K562 (cell line): Measurements from ENCODE around the gene SH3BGRL3. TPM values are rescaled to one million over a fixed set of nuclear protein-coding genes. Genes with fewer than 3 reads are reported as not detected.

Source experiments
- ARID2 ChIP-seq: fragments of 450-650 bp; IDR thresholded peaks from 2 replicates; pipeline ENCODE4 v1.6.1; 2017; ENCODE audit warnings: antibody characterized with exemption, mild to moderate bottlenecking
- ATF1 ChIP-seq, 2 experiments: fragments of 450-650 bp in 1 of 2; IDR thresholded peaks; 2 replicates each; pipeline ENCODE4 v1.6.1; 2016; ENCODE audit warnings: missing compliant biosample characterization in 1 of 2, missing genetic modification characterization in 1 of 2
- CCNT2 ChIP-seq: IDR thresholded peaks from 2 replicates; pipeline ENCODE4 v1.6.1; 2011; ENCODE audit warnings: borderline replicate concordance, low read depth, mild to moderate bottlenecking, moderate library complexity, mixed read lengths, low read length; ENCODE audit not compliant: insufficient read length; ENCODE audit errors: extremely low read depth
- NFIX ChIP-seq: fragments of 250-450 bp; sonication (Bioruptor Pico); IDR thresholded peaks from 2 replicates; pipeline ENCODE4 v1.4.0; 2020; ENCODE audit warnings: low read depth, mild to moderate bottlenecking, moderate library complexity
- RBM14 ChIP-seq: fragments of 200-400 bp; formaldehyde crosslinking; IDR thresholded peaks from 2 replicates; pipeline ENCODE4 v1.6.1; 2018; ENCODE audit warnings: low read depth, mild to moderate bottlenecking, low read length, moderate library complexity, borderline replicate concordance; ENCODE audit not compliant: insufficient read depth
- RBM15 ChIP-seq: fragments of 200-400 bp; formaldehyde crosslinking; IDR thresholded peaks from 2 replicates; pipeline ENCODE4 v1.6.1; 2018; ENCODE audit warnings: mild to moderate bottlenecking, low read length, moderate library complexity; ENCODE audit not compliant: insufficient read depth
- SAP30 ChIP-seq: fragments of 200-600 bp; sonication (generic); IDR thresholded peaks from 2 replicates; pipeline ENCODE4 v1.6.1; 2012; ENCODE audit warnings: borderline replicate concordance, low read depth, mild to moderate bottlenecking, moderate library complexity, low read length, control low read depth, inconsistent platforms; ENCODE audit not compliant: insufficient read depth, poor library complexity, severe bottlenecking
- SETDB1 ChIP-seq: IDR thresholded peaks from one replicate; pipeline ENCODE4 v1.6.1; 2012; ENCODE audit warnings: low read length, control low read depth, inconsistent platforms
- SRSF7 ChIP-seq: fragments of 200-400 bp; formaldehyde crosslinking; optimal IDR thresholded peaks from 2 replicates; pipeline ENCODE3; 2017; ENCODE audit warnings: mild to moderate bottlenecking, low read depth, low read length
- ZNF444 ChIP-seq: fragments of 250-450 bp; sonication (Bioruptor Pico); IDR thresholded peaks from 2 replicates; pipeline ENCODE4 v1.4.0; 2020; ENCODE audit warnings: mild to moderate bottlenecking, moderate library complexity
- polyA plus RNA-seq, 8 experiments: library from polyadenylated mRNA; depleted of rRNA in 4 of 8; stranded (reverse) in 5 of 8; unstranded in 3 of 8; fragments of >200 nt; fragmentation: Nextera tagmentation in 2 of 8; fragmentation: Illumina TruSeq in 1 of 8; extraction: Ambion mirVana in 2 of 8; extraction: Trizol in 1 of 8; gene quantifications; 2 replicates each; pipeline versions ENCODE4 v1.2.1 to v1.2.3, GENCODE V29; 2011 to 2014; ENCODE audit warnings: inconsistent platforms in 1 of 8, missing spikeins in 1 of 8
- total RNA-seq, 7 experiments: library from RNA; depleted of rRNA in 6 of 7; stranded (reverse); fragments of >200 nt in 6 of 7; fragmentation: Illumina TruSeq in 2 of 7; extraction: Trizol in 2 of 7; gene quantifications; 2 replicates each; pipeline versions ENCODE4 v1.2.1 to v1.2.3, GENCODE V29; 2011 to 2021; ENCODE audit warnings: low replicate concordance in 1 of 7
- TF ChIP-seq, protein P1 (sequence below): fragments of 250-450 bp; sonication (Bioruptor Pico); IDR thresholded peaks from 2 replicates; pipeline ENCODE4 v1.5.0; 2022; ENCODE audit warnings: mild to moderate bottlenecking
- TF ChIP-seq, protein P2 (sequence below): fragments of 450-650 bp; IDR thresholded peaks from 2 replicates; pipeline ENCODE4 v1.6.1; 2016; ENCODE audit warnings: low read depth, mild to moderate bottlenecking, moderate library complexity
- TF ChIP-seq, protein P3 (sequence below), 2 experiments: fragments of 450-650 bp in 1 of 2; sonication (generic) in 1 of 2; formaldehyde crosslinking in 1 of 2; IDR thresholded peaks; 2 replicates each; pipeline versions ENCODE4 v1.7.1 to v1.9.0; 2016 to 2022; ENCODE audit warnings: inconsistent platforms in 1 of 2, mild to moderate bottlenecking in 1 of 2, missing genetic modification reagents in 1 of 2

Gene SH3BGRL3
- total and polyA plus RNA-seq, 9 of the 15 experiments (the other 6 are each of a cell fraction or from before 2014, with no cell fraction given): 30.3 to 140 (median 54.2) TPM

DNA sequence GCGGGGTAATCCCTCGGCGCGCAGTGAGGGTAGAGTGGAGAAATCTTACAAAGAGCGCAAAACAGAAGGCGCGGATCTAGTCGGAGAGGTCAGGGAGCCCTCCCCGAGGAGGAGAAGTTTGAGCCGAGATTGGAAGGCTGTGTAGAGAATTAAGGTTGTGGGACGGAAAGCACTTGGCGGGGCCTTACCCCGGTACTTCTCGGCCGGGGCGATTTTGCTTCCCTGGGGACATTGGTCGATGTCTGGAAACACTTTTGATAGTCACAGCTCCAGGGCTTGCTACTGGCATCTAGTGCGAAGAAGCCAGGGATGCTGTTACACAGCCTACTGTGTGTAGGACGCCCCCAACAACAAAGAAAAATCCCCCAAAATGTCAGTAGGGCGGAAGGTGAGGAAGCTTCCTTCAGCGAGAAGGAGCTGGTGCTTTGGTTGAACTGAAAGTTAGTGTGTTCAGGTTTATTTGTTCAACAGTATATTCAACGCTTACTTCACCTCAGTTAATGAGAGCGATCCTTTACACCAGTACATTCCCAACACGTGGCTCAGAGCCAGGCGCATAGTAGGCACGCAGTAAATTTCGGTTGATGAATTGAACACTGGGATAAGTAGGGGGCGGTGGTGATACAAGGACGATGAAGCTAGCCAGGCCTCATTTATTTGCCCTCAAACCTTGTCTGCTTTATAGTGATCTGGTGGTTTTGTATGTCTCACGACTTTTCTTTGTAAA, 45.1 kb upstream of the SH3BGRL3 start (continued):
- TF ChIP-seq SAP30 (no peak), SETDB1 (no peak), ATF1 (CRISPR knock-in tag; IDR thresholded peaks at IDR 0.05) (no peak), ATF1 (tag; IDR thresholded peaks at IDR 0.05) (no peak), SRSF7 (no peak), CCNT2 (no peak), NFIX (CRISPR knock-in tag) (no peak), ZNF444 (no peak), ARID2 (no peak), RBM14 (no peak), RBM15 (no peak)
- TF ChIP-seq, protein P1, sequence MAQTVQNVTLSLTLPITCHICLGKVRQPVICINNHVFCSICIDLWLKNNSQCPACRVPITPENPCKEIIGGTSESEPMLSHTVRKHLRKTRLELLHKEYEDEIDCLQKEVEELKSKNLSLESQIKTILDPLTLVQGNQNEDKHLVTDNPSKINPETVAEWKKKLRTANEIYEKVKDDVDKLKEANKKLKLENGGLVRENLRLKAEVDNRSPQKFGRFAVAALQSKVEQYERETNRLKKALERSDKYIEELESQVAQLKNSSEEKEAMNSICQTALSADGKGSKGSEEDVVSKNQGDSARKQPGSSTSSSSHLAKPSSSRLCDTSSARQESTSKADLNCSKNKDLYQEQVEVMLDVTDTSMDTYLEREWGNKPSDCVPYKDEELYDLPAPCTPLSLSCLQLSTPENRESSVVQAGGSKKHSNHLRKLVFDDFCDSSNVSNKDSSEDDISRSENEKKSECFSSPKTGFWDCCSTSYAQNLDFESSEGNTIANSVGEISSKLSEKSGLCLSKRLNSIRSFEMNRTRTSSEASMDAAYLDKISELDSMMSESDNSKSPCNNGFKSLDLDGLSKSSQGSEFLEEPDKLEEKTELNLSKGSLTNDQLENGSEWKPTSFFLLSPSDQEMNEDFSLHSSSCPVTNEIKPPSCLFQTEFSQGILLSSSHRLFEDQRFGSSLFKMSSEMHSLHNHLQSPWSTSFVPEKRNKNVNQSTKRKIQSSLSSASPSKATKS (CRISPR knock-in tag): no peak
- TF ChIP-seq, protein P2, sequence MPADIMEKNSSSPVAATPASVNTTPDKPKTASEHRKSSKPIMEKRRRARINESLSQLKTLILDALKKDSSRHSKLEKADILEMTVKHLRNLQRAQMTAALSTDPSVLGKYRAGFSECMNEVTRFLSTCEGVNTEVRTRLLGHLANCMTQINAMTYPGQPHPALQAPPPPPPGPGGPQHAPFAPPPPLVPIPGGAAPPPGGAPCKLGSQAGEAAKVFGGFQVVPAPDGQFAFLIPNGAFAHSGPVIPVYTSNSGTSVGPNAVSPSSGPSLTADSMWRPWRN: no peak
- TF ChIP-seq, protein P3, sequence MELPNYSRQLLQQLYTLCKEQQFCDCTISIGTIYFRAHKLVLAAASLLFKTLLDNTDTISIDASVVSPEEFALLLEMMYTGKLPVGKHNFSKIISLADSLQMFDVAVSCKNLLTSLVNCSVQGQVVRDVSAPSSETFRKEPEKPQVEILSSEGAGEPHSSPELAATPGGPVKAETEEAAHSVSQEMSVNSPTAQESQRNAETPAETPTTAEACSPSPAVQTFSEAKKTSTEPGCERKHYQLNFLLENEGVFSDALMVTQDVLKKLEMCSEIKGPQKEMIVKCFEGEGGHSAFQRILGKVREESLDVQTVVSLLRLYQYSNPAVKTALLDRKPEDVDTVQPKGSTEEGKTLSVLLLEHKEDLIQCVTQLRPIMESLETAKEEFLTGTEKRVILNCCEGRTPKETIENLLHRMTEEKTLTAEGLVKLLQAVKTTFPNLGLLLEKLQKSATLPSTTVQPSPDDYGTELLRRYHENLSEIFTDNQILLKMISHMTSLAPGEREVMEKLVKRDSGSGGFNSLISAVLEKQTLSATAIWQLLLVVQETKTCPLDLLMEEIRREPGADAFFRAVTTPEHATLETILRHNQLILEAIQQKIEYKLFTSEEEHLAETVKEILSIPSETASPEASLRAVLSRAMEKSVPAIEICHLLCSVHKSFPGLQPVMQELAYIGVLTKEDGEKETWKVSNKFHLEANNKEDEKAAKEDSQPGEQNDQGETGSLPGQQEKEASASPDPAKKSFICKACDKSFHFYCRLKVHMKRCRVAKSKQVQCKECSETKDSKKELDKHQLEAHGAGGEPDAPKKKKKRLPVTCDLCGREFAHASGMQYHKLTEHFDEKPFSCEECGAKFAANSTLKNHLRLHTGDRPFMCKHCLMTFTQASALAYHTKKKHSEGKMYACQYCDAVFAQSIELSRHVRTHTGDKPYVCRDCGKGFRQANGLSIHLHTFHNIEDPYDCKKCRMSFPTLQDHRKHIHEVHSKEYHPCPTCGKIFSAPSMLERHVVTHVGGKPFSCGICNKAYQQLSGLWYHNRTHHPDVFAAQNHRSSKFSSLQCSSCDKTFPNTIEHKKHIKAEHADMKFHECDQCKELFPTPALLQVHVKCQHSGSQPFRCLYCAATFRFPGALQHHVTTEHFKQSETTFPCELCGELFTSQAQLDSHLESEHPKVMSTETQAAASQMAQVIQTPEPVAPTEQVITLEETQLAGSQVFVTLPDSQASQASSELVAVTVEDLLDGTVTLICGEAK (IDR thresholded peaks at IDR 0.05): peak; percentile 60; the same call in 1 of the 2 replicates
- TF ChIP-seq, protein P3 (CRISPR knock-in tag; IDR thresholded peaks at IDR 0.05): no peak
